Right ventricle myocardium superior (tissue), 1 donor: ENCODE results near the gene CXCL5. TPM values are rescaled to one million over a fixed set of nuclear protein-coding genes. Genes with fewer than 3 reads are reported as not detected.
"Not testable (repeated sequence)": the region's sequence is repeated elsewhere in the genome, so short reads cannot be mapped to it uniquely, and the experiment has no call there.

Experiments used
- ATAC-seq: fragments of 200-7000 bp; cut with Tn5 transposase; one replicate; pipeline ENCODE4 v1.9.1; 2020; ENCODE audit warnings: mild to moderate bottlenecking; ENCODE audit not compliant: poor library complexity
- DNase-seq: peaks from one replicate; pipeline ENCODE4 v3.0.0-alpha.2; 2020
- intact Hi-C: fragments of 100-400 bp; cut with DNase I; formaldehyde crosslinking; loops from one replicate; pipeline ENCODE4 v1.11.2; 2022
- total RNA-seq: library from RNA; stranded (reverse); fragmentation: NEBNext Ultra II Directional; extraction: Animal tissue kit (Norgen Biotek cat#: 25700); gene quantifications from one replicate; pipeline ENCODE4 v1.2.1, GENCODE V29; 2021
- donor health status: DM: no; HTN: yes; CAD: no; lungs with severe emphysema.

Gene CXCL5
- total RNA-seq, 1 donor from 2014 or later = 0.11 TPM

DNA sequence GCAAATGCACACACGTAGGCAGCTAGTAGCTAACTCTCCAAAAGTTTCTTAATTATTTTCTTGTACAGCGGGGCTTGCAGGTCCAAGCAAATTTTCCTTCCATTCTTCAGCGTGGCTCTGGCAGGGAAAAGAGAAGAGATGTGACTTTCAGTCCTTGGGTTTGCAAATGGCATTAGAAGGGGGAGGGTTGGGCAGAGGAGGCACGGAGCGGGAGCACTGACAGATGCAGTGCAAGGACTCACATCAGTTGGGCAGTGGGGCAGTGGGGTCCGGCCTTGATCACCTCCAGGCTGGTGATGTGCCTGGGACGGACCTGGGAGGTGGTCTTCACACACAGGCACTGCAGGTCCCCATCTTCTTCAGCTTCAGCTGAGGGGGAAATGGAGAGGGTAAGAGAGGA lies 17.3 kb downstream of the CXCL5 start:
- intact Hi-C loops, ATAC-seq, DNase-seq: not testable (repeated sequence)

- intact Hi-C loops = no loop called here
- DNase-seq (no peak), ATAC-seq (no peak)
These were observed 19.0 kb downstream of the CXCL5 start for GRCh38 chr4:73979407-73979957.

DNA sequence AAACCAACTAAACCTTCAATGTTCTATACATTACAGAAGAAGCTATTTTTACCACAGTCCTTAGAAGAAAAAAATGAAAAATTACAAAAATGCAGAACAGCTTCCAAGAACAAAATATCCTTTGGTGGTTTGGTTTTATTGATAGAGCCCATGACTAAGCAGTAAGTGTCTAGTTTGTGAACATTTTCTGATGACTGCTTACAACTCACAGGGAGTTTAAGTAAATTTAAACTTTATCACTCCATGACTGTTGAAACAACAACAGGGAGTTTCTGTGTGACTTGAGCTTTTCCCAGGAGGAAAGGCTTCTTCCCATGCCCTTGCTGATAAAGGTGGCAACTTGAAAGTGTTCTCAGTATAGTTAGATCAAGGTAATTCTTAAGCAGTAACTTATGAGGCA lies 19.6 kb downstream of the CXCL5 start:
- intact Hi-C loops = no loop called here
- no peak for DNase-seq
- ATAC-seq = no peak

DNA sequence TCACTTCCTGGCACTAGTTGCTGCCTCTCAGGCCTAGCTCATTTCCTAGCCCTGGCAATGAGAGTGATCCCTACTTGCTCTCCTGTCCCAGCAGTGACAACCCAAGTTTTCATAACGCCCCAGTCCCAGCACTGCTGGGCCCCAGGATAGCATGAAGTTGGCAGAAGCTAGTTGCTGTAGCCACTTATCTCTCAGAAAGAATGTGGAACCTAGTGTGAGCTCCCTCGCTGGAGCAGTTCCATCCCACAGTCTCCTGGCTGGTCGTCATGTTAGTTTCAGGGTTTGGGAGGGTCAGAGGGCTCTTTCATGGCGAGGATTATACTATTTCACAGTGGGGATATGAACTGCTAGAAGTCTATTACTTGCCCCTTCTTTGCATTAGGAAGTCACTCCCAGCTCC lies 21.8 kb downstream of the CXCL5 start:
- intact Hi-C loops = no loop called here
- ATAC-seq (no peak), DNase-seq (no peak)

- intact Hi-C loops = no loop called here
- ATAC-seq (no peak), DNase-seq (no peak)
These were observed 22.3 kb downstream of the CXCL5 start for GRCh38 chr4:73976217-73976616.

DNA sequence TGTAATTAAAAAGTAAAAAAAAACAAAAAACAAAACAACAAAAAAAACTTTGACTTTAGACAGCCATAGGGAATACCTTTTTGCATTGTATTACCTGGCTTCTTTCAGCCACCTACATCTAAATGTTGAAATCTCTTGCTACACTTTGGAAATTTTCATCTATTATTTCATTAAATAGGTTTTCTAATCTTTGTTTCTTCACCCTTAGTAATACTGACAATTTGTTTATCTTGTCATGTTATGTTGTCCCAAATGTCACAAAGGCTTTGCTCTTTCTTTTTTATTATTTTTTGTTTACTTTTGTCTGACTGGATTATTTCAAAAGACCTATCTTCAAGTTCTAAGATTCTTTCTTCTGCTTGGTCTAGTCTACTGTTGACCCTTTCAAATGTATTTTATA lies 24.1 kb downstream of the CXCL5 start:
- intact Hi-C loops = no loop called here
- no peak for DNase-seq
- ATAC-seq = no peak

GRCh38 chr4:73970945-73971344 lies 27.5 kb downstream of the CXCL5 start:
- ATAC-seq (no peak), DNase-seq (no peak)
- intact Hi-C loops = no loop called here

GRCh38 chr4:73970011-73970410 lies 28.5 kb downstream of the CXCL5 start:
- intact Hi-C loops = no loop called here
- ATAC-seq = no peak

GRCh38 chr4:73967866-73968265 lies 30.6 kb downstream of the CXCL5 start:
- intact Hi-C loops = no loop called here

More at GRCh38 chr4:73970011-73970410, 28.5 kb downstream of the CXCL5 start:
- no peak for DNase-seq

GRCh38 chr4:73964862-73965611 lies 33.4 kb downstream of the CXCL5 start:
- no peak for ATAC-seq
- intact Hi-C loops = no loop called here
- DNase-seq = peak; percentile 40

More at GRCh38 chr4:73967866-73968265, 30.6 kb downstream of the CXCL5 start:
- no peak for DNase-seq
- no peak for ATAC-seq

DNA sequence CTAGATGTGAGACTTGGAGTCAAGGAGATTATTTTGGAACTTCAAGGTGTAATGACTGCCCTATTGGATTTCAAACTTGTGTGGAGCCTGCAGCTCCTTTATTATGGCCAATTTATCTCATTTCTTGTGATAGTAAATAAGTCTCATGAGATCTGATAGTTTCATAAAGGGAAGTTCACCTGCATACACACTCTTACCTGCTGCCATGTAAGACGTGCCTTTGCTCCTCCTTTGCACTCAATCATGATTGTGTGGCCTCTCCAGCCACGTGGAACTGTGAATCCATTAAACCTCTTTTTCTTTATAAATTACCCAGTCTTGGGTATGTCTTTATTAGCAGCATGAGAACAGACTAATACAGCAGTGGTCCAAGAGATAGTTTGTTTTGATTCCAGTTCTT lies 35.8 kb downstream of the CXCL5 start:
- ATAC-seq (no peak), DNase-seq (no peak)
- intact Hi-C loops = no loop called here

DNA sequence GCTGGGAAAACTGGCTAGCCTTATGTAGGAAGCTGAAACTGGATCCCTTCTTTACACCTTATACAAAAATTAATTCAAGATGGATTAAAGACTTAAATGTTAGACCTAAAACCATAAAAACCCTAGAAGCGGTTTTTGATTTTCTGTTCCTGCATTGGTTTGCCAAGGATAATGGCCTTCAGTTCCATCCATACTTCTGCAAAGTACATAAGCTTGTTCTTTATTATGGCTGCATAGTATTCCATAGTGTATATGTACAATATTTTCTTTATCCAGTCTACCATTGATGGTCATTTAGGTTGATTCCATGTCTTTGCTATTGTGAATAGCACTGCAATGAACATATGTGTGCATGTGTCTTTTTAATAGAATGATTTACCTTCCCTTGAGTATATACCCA lies 39.4 kb downstream of the CXCL5 start:
- ATAC-seq, DNase-seq, intact Hi-C loops: not testable (repeated sequence)

GRCh38 chr4:73952352-73952751 lies 46.1 kb downstream of the CXCL5 start:
- intact Hi-C loops = no loop called here
- DNase-seq = no peak
- no peak for ATAC-seq

DNA sequence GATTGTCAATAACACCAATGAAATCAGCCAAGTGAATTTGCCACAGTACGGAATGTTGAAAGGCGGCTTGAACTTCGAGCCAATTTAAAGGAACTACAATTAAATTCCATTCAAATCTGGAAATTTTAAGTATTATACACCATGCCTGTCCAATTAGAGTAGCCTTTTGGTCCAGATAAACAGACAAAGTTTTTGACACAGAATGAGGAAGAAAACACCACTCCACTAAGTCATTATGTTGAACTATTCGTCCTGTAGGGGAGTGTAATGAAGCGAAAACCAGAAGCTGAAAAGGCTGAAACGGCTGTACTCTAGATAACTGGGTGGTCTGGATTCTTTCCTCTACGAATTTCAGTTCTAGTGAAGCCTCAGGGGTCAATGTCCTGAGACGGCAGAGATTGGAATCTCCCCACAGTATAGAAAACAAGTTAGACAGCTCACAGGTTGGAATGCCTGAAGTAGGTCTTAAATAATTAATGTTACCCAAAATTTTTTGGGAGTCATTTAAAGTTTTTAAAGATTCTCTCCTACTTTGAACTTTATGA lies 48.0 kb downstream of the CXCL5 start:
- intact Hi-C loops, DNase-seq, ATAC-seq: not testable (repeated sequence)

- ATAC-seq = no peak
- intact Hi-C loops = no loop called here
- no peak for DNase-seq
These were observed 49.3 kb downstream of the CXCL5 start for GRCh38 chr4:73948990-73949706.

DNA sequence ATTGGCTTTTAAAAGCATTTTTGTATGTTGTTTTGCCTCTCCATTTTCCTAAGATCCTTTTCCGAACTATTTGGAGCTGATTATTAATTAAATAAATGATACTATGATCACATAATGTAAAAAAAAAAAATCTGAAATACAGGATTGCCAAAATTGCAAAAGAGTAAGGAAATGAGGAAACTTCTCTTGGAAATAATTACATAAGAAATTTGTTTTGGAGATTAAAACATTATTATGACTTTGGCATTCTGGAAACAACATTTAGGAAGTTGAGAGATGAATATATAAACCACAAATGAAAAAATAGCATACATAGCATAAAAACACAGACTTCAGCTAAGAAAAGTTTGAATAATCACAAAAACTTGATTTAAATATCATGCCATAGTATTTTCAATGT lies 50.2 kb downstream of the CXCL5 start:
- DNase-seq = no peak
- no peak for ATAC-seq
- intact Hi-C loops = no loop called here

- DNase-seq = no peak
- intact Hi-C loops = no loop called here
- ATAC-seq = no peak
These were observed 51.1 kb downstream of the CXCL5 start for GRCh38 chr4:73947239-73947985.

- intact Hi-C loops = no loop called here
These were observed 52.6 kb downstream of the CXCL5 start for GRCh38 chr4:73945674-73946449.

More at GRCh38 chr4:73945674-73946449, 52.6 kb downstream of the CXCL5 start:
- DNase-seq = no peak
- no peak for ATAC-seq
